Measurements from ENCODE around the gene NAA80.

DNA sequence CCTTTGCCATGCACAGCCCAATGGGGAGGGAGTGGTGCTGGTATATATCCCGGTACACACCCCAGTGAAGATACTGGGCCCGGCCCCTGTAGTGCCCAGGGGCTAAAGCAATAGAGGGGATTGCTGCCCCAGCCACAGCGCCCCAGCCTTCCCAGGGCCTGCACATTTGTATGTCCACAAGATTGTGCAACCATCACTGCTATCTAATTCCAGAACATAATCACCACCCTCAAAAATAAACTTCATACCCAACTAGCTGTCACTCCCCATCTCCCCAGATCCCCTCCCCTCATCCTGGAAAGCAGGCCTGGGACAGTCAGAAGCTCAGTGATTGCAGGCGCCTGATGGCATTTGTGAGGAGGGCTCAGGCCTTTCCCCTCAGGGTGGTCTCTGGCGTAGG lies 49.7 kb downstream of the NAA80 start:
- TF ChIP-seq EZH2 (IDR thresholded peaks at IDR 0.05; ENCODE audit: insufficient read depth, low read length): no peak
- TF ChIP-seq, protein P1, sequence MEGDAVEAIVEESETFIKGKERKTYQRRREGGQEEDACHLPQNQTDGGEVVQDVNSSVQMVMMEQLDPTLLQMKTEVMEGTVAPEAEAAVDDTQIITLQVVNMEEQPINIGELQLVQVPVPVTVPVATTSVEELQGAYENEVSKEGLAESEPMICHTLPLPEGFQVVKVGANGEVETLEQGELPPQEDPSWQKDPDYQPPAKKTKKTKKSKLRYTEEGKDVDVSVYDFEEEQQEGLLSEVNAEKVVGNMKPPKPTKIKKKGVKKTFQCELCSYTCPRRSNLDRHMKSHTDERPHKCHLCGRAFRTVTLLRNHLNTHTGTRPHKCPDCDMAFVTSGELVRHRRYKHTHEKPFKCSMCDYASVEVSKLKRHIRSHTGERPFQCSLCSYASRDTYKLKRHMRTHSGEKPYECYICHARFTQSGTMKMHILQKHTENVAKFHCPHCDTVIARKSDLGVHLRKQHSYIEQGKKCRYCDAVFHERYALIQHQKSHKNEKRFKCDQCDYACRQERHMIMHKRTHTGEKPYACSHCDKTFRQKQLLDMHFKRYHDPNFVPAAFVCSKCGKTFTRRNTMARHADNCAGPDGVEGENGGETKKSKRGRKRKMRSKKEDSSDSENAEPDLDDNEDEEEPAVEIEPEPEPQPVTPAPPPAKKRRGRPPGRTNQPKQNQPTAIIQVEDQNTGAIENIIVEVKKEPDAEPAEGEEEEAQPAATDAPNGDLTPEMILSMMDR (IDR thresholded peaks at IDR 0.05; ENCODE audit: insufficient read depth, low read depth, low read length): no peak

Measured in astrocyte (in vitro differentiated cells and primary cell).